ENCODE data around the gene KDM4C. TPM values are rescaled to one million over a fixed set of nuclear protein-coding genes. Genes with fewer than 3 reads are reported as not detected.

The KDM4C gene
- total and polyA plus RNA-seq, 2 of the 13 experiments (the other 11 are each of a cell fraction or from before 2014, with no cell fraction given), result 19.4 to 23.6 TPM

DNA sequence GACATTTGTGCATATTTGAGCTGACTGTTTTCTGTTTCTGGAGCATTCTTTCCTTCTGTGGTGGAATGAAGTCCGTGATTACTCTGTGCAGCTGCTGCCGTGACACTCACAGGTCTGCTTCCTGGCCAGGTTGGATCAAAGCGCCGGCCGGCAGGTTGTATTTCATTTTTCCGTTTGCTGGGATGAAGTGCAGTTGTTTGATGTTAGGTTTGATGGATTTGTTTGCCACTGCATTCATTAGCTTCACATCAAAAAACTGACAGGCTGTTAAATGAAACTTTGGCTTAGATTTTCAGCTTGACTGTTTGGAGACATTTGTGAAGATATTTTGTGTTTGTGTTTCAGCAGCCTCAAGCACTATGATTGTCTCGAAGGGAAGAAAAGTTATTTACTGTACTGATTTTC lies 140.1 kb downstream of the KDM4C start (continued):
- TF ChIP-seq, protein P1, sequence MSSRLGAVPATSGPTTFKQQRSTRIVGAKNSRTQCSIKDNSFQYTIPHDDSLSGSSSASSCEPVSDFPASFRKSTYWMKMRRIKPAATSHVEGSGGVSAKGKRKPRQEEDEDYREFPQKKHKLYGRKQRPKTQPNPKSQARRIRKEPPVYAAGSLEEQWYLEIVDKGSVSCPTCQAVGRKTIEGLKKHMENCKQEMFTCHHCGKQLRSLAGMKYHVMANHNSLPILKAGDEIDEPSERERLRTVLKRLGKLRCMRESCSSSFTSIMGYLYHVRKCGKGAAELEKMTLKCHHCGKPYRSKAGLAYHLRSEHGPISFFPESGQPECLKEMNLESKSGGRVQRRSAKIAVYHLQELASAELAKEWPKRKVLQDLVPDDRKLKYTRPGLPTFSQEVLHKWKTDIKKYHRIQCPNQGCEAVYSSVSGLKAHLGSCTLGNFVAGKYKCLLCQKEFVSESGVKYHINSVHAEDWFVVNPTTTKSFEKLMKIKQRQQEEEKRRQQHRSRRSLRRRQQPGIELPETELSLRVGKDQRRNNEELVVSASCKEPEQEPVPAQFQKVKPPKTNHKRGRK (CRISPR knock-in tag; IDR thresholded peaks at IDR 0.05), result no peak
- TF ChIP-seq POLR2A (IDR thresholded peaks at IDR 0.05; ENCODE audit: insufficient read depth in 1 of 2, low read depth in 2 of 2, low read length in 2 of 2), result peak in 1 of 2 experiments; percentile 42; a peak in 1 of 4 replicates
- TF ChIP-seq, protein P2, sequence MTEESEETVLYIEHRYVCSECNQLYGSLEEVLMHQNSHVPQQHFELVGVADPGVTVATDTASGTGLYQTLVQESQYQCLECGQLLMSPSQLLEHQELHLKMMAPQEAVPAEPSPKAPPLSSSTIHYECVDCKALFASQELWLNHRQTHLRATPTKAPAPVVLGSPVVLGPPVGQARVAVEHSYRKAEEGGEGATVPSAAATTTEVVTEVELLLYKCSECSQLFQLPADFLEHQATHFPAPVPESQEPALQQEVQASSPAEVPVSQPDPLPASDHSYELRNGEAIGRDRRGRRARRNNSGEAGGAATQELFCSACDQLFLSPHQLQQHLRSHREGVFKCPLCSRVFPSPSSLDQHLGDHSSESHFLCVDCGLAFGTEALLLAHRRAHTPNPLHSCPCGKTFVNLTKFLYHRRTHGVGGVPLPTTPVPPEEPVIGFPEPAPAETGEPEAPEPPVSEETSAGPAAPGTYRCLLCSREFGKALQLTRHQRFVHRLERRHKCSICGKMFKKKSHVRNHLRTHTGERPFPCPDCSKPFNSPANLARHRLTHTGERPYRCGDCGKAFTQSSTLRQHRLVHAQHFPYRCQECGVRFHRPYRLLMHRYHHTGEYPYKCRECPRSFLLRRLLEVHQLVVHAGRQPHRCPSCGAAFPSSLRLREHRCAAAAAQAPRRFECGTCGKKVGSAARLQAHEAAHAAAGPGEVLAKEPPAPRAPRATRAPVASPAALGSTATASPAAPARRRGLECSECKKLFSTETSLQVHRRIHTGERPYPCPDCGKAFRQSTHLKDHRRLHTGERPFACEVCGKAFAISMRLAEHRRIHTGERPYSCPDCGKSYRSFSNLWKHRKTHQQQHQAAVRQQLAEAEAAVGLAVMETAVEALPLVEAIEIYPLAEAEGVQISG (CRISPR knock-in tag; IDR thresholded peaks at IDR 0.05), result peak; percentile 69
- TF ChIP-seq ZSCAN9 (CRISPR knock-in tag; IDR thresholded peaks at IDR 0.05; ENCODE audit: borderline replicate concordance), result no peak
- peak; percentile 84 for TF ChIP-seq RXRB (CRISPR knock-in tag; IDR thresholded peaks at IDR 0.05; ENCODE audit: borderline replicate concordance)
- TF ChIP-seq ZNF30 (CRISPR knock-in tag; IDR thresholded peaks at IDR 0.05), result no peak
- peak; percentile 35; the same call in 1 of the 2 replicates for TF ChIP-seq FOSL1 (CRISPR knock-in tag; IDR thresholded peaks at IDR 0.05; ENCODE audit: borderline replicate concordance)
- peak; percentile 88 for TF ChIP-seq PITX1 (CRISPR knock-in tag; IDR thresholded peaks at IDR 0.05)
- TF ChIP-seq ZMYM2 (CRISPR knock-in tag; IDR thresholded peaks at IDR 0.05), result 0 out of 2 replicates have a peak, but pooled peaks have one; percentile 19
- TF ChIP-seq ZBTB42 (CRISPR knock-in tag; IDR thresholded peaks at IDR 0.05), result 0 out of 2 replicates have a peak, but pooled peaks have one; percentile 41
- TF ChIP-seq, protein P3, sequence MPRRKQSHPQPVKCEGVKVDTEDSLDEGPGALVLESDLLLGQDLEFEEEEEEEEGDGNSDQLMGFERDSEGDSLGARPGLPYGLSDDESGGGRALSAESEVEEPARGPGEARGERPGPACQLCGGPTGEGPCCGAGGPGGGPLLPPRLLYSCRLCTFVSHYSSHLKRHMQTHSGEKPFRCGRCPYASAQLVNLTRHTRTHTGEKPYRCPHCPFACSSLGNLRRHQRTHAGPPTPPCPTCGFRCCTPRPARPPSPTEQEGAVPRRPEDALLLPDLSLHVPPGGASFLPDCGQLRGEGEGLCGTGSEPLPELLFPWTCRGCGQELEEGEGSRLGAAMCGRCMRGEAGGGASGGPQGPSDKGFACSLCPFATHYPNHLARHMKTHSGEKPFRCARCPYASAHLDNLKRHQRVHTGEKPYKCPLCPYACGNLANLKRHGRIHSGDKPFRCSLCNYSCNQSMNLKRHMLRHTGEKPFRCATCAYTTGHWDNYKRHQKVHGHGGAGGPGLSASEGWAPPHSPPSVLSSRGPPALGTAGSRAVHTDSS (CRISPR knock-in tag; conservative IDR thresholded peaks at IDR 0.05), result no peak
- peak; percentile 63; the same call in 1 of the 2 replicates for TF ChIP-seq NKX3-1 (CRISPR knock-in tag; IDR thresholded peaks at IDR 0.05)
- TF ChIP-seq SRSF1 (optimal IDR thresholded peaks at IDR 0.05; ENCODE audit: low read depth, low read length), result no peak
- peak; percentile 29; the same call in 1 of the 2 replicates for TF ChIP-seq ZNF12 (CRISPR knock-in tag; IDR thresholded peaks at IDR 0.05)
- TF ChIP-seq, protein P4, sequence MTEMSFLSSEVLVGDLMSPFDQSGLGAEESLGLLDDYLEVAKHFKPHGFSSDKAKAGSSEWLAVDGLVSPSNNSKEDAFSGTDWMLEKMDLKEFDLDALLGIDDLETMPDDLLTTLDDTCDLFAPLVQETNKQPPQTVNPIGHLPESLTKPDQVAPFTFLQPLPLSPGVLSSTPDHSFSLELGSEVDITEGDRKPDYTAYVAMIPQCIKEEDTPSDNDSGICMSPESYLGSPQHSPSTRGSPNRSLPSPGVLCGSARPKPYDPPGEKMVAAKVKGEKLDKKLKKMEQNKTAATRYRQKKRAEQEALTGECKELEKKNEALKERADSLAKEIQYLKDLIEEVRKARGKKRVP (CRISPR knock-in tag; IDR thresholded peaks at IDR 0.05), result no peak; a peak in 1 of 4 replicates
- TF ChIP-seq, protein P5, sequence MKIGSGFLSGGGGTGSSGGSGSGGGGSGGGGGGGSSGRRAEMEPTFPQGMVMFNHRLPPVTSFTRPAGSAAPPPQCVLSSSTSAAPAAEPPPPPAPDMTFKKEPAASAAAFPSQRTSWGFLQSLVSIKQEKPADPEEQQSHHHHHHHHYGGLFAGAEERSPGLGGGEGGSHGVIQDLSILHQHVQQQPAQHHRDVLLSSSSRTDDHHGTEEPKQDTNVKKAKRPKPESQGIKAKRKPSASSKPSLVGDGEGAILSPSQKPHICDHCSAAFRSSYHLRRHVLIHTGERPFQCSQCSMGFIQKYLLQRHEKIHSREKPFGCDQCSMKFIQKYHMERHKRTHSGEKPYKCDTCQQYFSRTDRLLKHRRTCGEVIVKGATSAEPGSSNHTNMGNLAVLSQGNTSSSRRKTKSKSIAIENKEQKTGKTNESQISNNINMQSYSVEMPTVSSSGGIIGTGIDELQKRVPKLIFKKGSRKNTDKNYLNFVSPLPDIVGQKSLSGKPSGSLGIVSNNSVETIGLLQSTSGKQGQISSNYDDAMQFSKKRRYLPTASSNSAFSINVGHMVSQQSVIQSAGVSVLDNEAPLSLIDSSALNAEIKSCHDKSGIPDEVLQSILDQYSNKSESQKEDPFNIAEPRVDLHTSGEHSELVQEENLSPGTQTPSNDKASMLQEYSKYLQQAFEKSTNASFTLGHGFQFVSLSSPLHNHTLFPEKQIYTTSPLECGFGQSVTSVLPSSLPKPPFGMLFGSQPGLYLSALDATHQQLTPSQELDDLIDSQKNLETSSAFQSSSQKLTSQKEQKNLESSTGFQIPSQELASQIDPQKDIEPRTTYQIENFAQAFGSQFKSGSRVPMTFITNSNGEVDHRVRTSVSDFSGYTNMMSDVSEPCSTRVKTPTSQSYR (CRISPR knock-in tag; IDR thresholded peaks at IDR 0.05; ENCODE audit: borderline replicate concordance), result no peak
- TF ChIP-seq HOXD1 (CRISPR knock-in tag; IDR thresholded peaks at IDR 0.05), result peak; percentile 99
- TF ChIP-seq MZF1 (CRISPR knock-in tag; IDR thresholded peaks at IDR 0.05; ENCODE audit: borderline replicate concordance), result no peak
